HG02938 (cell line): Measurements from ENCODE around the gene DYNLRB1.

ENCODE experiments used
- ATAC-seq: cut with Tn5 transposase; IDR thresholded peaks from one replicate; pipeline ENCODE4 v1.9.1; 2021; ENCODE audit warnings: mild to moderate bottlenecking, moderate library complexity; ENCODE audit not compliant: unreplicated experiment

Gene DYNLRB1

GRCh38 chr20:34552569-34552968 lies 36.3 kb downstream of the DYNLRB1 start:
- ATAC-seq: no peak

- no peak for ATAC-seq
These were observed 37.2 kb downstream of the DYNLRB1 start for GRCh38 chr20:34553366-34553867.

GRCh38 chr20:34557936-34558319 lies 41.7 kb downstream of the DYNLRB1 start:
- ATAC-seq: no peak

- ATAC-seq: no peak
These were observed 42.3 kb downstream of the DYNLRB1 start, which contains the start of gene MAP1LC3A for GRCh38 chr20:34558320-34559218. TSS of gene MAP1LC3A (plus strand) at chr20:34558718. CDS start at chr20:34558869, 151 bp downstream.

GRCh38 chr20:34559311-34560140 lies 43.3 kb downstream of the DYNLRB1 start:
- no peak for ATAC-seq

GRCh38 chr20:34560141-34560523 lies 43.9 kb downstream of the DYNLRB1 start:
- ATAC-seq: no peak

- ATAC-seq: no peak
These were observed 44.4 kb downstream of the DYNLRB1 start for GRCh38 chr20:34560614-34561013.

GRCh38 chr20:34561661-34562060 lies 45.4 kb downstream of the DYNLRB1 start:
- ATAC-seq: no peak

GRCh38 chr20:34562641-34563040 lies 46.4 kb downstream of the DYNLRB1 start:
- ATAC-seq: no peak

GRCh38 chr20:34564833-34565232 lies 48.6 kb downstream of the DYNLRB1 start:
- no peak for ATAC-seq

GRCh38 chr20:34566978-34567891 lies 51.0 kb downstream of the DYNLRB1 start:
- no peak for ATAC-seq

- ATAC-seq: no peak
These were observed 52.0 kb downstream of the DYNLRB1 start for GRCh38 chr20:34567892-34568865.

- no peak for ATAC-seq
These were observed 53.4 kb downstream of the DYNLRB1 start for GRCh38 chr20:34569598-34569997.

GRCh38 chr20:34570859-34571306 lies 54.7 kb downstream of the DYNLRB1 start:
- ATAC-seq: no peak

GRCh38 chr20:34571753-34572152 lies 55.5 kb downstream of the DYNLRB1 start:
- ATAC-seq: no peak

- no peak for ATAC-seq
These were observed 57.5 kb downstream of the DYNLRB1 start for GRCh38 chr20:34573541-34574300.

- ATAC-seq: no peak
These were observed 58.2 kb downstream of the DYNLRB1 start for GRCh38 chr20:34574426-34574825.

- no peak for ATAC-seq
These were observed 58.6 kb downstream of the DYNLRB1 start for GRCh38 chr20:34574861-34575260.

- no peak for ATAC-seq
These were observed 59.0 kb downstream of the DYNLRB1 start for GRCh38 chr20:34575271-34575670.
